Peyer's patch (tissue), 4 donors: ENCODE measurements around the gene CRIM1.

Experiments
- CTCF ChIP-seq, 6 experiments: fragments of 450-650 bp in 4 of 6; fragments of 200-600 bp in 2 of 6; sonication (generic) in 1 of 6; IDR thresholded peaks; one replicate each; pipeline ENCODE4 v1.5.1; 2017 to 2019; ENCODE audit warnings: antibody characterized with exemption in 6 of 6, mild to moderate bottlenecking in 3 of 6, moderate library complexity in 1 of 6
- POLR2A ChIP-seq, 2 donors: fragments of 450-650 bp; IDR thresholded peaks; one replicate each; pipeline ENCODE4 v1.5.1; 2017; ENCODE audit warnings: antibody characterized with exemption in 2 of 2, mild to moderate bottlenecking in 2 of 2, moderate library complexity in 2 of 2

DNA sequence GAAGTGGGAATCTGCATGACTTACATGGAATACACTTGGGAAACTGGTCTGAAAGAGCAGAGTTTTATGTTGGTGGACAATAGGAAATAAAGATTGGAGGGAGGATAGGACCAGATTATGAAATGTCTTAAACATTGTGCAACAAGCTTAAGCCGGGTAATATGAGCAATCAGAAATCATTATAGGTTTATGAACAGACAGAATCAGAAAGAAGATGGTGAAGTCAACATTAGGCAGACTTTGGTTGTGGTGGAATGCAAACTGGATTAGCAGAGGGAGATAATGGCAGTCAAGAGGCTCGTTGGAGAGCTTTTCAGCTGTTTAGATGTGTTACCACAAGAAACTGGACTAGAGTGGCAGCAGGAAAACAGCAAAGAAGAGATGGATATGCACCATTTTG lies 43.5 kb downstream of the CRIM1 start:
- TF ChIP-seq CTCF (IDR thresholded peaks at IDR 0.05) (no peak), POLR2A (IDR thresholded peaks at IDR 0.05) (no peak)
